ENCODE results near the gene ADGRA1.

ADGRA1 gene

GRCh38 chr10:133127291-133128125 is 39.8 kb downstream of the ADGRA1 start:
- Histone ChIP-seq H3F3A (ENCODE audit: low read depth) (no peaks in the 10 kb centered on the region), H3K4me2 (ENCODE audit: low read depth, low read length, poor library complexity, severe bottlenecking) (no peak overlapping the region), H3K4me1 (ENCODE audit: insufficient read depth, low read length, poor library complexity, severe bottlenecking) (no peaks in the 10 kb centered on the region), H4K20me1 (ENCODE audit: insufficient read depth, low read length, poor library complexity, severe bottlenecking) (no peaks in the 10 kb centered on the region), H3K4me3 (ENCODE audit: low read length, poor library complexity, severe bottlenecking) (no peak overlapping the region), H2AFZ (ENCODE audit: low read length) (no peak overlapping the region), H3K9ac (ENCODE audit: low read depth, low read length, poor library complexity, severe bottlenecking) (no peak overlapping the region), H3K79me2 (ENCODE audit: insufficient read depth, low read length) (no peaks in the 10 kb centered on the region), H3K9me3 (ENCODE audit: insufficient read depth, low read depth, low read length) (peaks cover 11% of the 10 kb centered on the region; the same call in 1 of the 2 replicates), H3K9me2 (replicated peaks; ENCODE audit: low read depth, low read length) (no peaks in the 10 kb centered on the region), H3K36me3 (ENCODE audit: insufficient read depth, low read length) (no peaks in the 10 kb centered on the region), H3K27me3 (ENCODE audit: insufficient read depth, low read length, poor library complexity, severe bottlenecking) (no peaks in the 10 kb centered on the region)
- no peak for TF ChIP-seq CTCF (conservative IDR thresholded peaks at IDR 0.05; ENCODE audit: low read length)
- no peak for TF ChIP-seq EZH2phosphoT487 (IDR thresholded peaks at IDR 0.05; ENCODE audit: borderline replicate concordance)

GRCh38 chr10:133128126-133129070 is 40.7 kb downstream of the ADGRA1 start:
- H3K79me2 ChIP-seq (ENCODE audit: insufficient read depth, low read length): no peaks in the 10 kb centered on the region
- H3K9me3 ChIP-seq (ENCODE audit: insufficient read depth, low read depth, low read length): peaks cover 6% of the 10 kb centered on the region; the same call in 1 of the 2 replicates
- no peak overlapping the region for H3K4me3 ChIP-seq (ENCODE audit: low read length, poor library complexity, severe bottlenecking)
- H3K9ac ChIP-seq (ENCODE audit: low read depth, low read length, poor library complexity, severe bottlenecking): no peak overlapping the region
- no peaks in the 10 kb centered on the region for H3K27me3 ChIP-seq (ENCODE audit: insufficient read depth, low read length, poor library complexity, severe bottlenecking)
- no peak for TF ChIP-seq CTCF (conservative IDR thresholded peaks at IDR 0.05; ENCODE audit: low read length)
- no peak for TF ChIP-seq EZH2phosphoT487 (IDR thresholded peaks at IDR 0.05; ENCODE audit: borderline replicate concordance)
- H3K4me1 ChIP-seq (ENCODE audit: insufficient read depth, low read length, poor library complexity, severe bottlenecking): no peaks in the 10 kb centered on the region
- H2AFZ ChIP-seq (ENCODE audit: low read length): no peak overlapping the region
- H3F3A ChIP-seq (ENCODE audit: low read depth): no peaks in the 10 kb centered on the region
- no peaks in the 10 kb centered on the region for H4K20me1 ChIP-seq (ENCODE audit: insufficient read depth, low read length, poor library complexity, severe bottlenecking)
- H3K9me2 ChIP-seq (replicated peaks; ENCODE audit: low read depth, low read length): no peaks in the 10 kb centered on the region
- no peak overlapping the region for H3K4me2 ChIP-seq (ENCODE audit: low read depth, low read length, poor library complexity, severe bottlenecking)
- no peaks in the 10 kb centered on the region for H3K36me3 ChIP-seq (ENCODE audit: insufficient read depth, low read length)

- Histone ChIP-seq H4K20me1 (ENCODE audit: insufficient read depth, low read length, poor library complexity, severe bottlenecking) (no peaks in the 10 kb centered on the region), H2AFZ (ENCODE audit: low read length) (no peak overlapping the region), H3K9me3 (ENCODE audit: insufficient read depth, low read depth, low read length) (peaks cover 6% of the 10 kb centered on the region; the same call in 1 of the 2 replicates), H3K27me3 (ENCODE audit: insufficient read depth, low read length, poor library complexity, severe bottlenecking) (no peaks in the 10 kb centered on the region), H3K4me2 (ENCODE audit: low read depth, low read length, poor library complexity, severe bottlenecking) (no peak overlapping the region), H3K9me2 (replicated peaks; ENCODE audit: low read depth, low read length) (no peaks in the 10 kb centered on the region), H3K79me2 (ENCODE audit: insufficient read depth, low read length) (no peaks in the 10 kb centered on the region), H3K36me3 (ENCODE audit: insufficient read depth, low read length) (no peaks in the 10 kb centered on the region), H3K4me3 (ENCODE audit: low read length, poor library complexity, severe bottlenecking) (no peak overlapping the region), H3K4me1 (ENCODE audit: insufficient read depth, low read length, poor library complexity, severe bottlenecking) (no peaks in the 10 kb centered on the region), H3F3A (ENCODE audit: low read depth) (no peaks in the 10 kb centered on the region), H3K9ac (ENCODE audit: low read depth, low read length, poor library complexity, severe bottlenecking) (no peak overlapping the region)
- no peak for TF ChIP-seq EZH2phosphoT487 (IDR thresholded peaks at IDR 0.05; ENCODE audit: borderline replicate concordance)
- no peak for TF ChIP-seq CTCF (conservative IDR thresholded peaks at IDR 0.05; ENCODE audit: low read length)
These were observed 41.5 kb downstream of the ADGRA1 start for GRCh38 chr10:133129071-133129858.
